ENCODE data around the gene KLF1. TPM values are rescaled to one million over a fixed set of nuclear protein-coding genes. Genes with fewer than 3 reads are reported as not detected.
A peak's percentile ranks its signal among the peaks of the same experiment; 100 is the strongest.

Gene KLF1
- total and polyA plus RNA-seq, 2 of the 13 experiments (the other 11 are each of a cell fraction or from before 2014, with no cell fraction given): not detected

DNA sequence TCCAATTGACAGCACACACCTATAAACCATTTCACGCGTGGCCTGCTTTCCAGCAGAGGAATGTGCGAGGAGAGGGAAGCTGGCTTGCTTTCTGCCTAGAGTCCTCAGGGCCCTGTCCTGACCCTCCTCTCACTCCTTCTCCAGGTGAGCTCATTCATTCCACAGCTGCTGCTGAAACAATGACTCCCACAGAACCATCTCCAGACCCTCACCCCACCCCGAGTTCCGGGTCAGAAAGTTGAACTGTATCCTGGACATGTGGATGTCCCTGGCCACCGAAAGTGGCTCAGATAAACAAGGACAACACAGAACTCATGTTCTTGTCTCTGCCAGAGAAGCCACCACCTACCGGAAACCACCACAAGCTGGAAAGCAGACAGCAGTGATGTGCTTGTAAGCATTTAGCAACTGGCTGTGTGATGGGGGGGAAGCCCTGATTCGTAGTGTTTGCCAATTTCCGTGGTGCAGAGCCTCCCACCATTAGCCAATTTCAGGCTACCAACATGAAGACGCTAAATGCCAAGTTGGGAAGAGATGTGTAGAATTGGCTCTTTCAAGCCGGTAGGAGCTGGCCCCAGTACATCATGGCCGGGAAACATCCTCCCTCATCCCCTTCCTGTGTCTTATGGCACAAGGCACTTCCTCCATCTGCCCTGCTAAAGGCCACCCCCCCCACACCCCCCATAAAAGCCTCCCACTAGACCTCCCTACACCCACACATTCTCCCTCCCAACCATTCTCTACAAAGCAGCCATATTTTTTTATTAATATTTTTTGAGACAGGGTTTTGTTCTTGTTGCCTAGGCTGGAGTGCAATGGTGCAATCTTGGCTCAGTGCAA is 27.1 kb upstream of the KLF1 start (continued):
- TF ChIP-seq, protein P1, sequence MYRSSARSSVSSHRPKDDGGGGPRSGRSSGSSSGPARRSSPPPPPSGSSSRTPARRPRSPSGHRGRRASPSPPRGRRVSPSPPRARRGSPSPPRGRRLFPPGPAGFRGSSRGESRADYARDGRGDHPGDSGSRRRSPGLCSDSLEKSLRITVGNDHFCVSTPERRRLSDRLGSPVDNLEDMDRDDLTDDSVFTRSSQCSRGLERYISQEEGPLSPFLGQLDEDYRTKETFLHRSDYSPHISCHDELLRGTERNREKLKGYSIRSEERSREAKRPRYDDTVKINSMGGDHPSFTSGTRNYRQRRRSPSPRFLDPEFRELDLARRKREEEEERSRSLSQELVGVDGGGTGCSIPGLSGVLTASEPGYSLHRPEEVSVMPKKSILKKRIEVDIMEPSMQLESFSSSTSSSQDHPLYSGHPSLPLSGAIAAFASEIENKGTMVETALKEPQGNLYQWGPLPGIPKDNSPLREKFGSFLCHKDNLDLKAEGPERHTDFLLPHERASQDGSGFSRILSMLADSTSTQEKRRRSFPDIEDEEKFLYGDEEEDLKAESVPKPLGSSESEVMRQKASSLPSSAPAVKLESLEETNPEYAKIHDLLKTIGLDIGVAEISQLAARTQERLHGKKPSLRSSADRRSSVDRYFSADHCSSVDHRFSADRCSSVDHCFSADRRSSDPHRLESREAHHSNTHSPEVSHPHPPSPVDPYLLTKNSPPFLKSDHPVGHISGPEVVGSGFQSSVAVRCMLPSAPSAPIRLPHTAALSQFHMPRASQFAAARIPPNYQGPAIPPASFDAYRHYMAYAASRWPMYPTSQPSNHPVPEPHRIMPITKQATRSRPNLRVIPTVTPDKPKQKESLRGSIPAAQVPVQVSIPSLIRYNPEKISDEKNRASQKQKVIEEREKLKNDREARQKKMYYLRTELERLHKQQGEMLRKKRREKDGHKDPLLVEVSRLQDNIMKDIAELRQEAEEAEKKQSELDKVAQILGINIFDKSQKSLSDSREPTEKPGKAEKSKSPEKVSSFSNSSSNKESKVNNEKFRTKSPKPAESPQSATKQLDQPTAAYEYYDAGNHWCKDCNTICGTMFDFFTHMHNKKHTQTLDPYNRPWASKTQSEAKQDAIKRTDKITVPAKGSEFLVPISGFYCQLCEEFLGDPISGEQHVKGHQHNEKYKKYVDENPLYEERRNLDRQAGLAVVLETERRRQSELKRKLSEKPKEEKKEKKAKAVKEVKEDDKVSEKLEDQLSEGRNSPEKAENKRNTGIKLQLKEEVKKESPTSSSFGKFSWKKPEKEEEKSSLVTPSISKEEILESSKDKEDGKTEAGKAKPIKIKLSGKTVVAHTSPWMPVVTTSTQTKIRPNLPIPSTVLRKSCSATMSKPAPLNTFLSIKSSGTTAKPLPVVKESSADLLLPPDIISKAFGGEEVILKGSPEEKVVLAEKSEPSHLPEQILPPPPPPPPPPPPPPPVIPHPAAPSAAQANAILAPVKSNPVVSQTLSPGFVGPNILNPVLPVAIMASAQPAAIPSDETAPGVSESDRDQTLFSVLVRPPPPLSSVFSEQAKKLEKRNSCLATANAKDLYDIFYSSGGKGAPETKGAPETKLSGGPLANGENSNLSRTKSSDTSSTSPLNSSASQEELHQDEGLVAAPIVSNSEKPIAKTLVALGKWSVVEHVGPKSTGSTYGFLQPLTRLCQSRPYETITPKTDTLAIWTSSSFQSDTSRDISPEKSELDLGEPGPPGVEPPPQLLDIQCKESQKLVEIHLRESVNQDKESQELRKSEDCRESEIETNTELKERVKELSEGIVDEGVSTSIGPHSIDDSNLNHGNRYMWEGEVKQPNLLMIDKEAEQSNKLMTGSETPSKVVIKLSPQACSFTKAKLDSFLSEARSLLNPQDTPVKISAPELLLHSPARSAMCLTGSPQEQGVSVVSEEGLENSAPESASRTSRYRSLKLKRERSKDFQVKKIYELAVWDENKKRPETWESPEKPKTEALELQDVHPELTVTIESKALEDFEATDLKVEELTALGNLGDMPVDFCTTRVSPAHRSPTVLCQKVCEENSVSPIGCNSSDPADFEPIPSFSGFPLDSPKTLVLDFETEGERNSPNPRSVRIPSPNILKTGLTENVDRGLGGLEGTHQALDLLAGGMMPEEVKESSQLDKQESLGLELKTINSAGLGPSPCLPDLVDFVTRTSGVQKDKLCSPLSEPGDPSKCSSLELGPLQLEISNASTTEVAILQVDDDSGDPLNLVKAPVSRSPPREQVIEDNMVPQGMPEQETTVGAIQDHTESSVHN (CRISPR knock-in tag; IDR thresholded peaks at IDR 0.05): no peak
- TF ChIP-seq, protein P2, sequence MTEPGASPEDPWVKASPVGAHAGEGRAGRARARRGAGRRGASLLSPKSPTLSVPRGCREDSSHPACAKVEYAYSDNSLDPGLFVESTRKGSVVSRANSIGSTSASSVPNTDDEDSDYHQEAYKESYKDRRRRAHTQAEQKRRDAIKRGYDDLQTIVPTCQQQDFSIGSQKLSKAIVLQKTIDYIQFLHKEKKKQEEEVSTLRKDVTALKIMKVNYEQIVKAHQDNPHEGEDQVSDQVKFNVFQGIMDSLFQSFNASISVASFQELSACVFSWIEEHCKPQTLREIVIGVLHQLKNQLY (CRISPR knock-in tag; IDR thresholded peaks at IDR 0.05): 0 out of 2 replicates have a peak, but pooled peaks have one; percentile 19
- TF ChIP-seq FOXC1 (CRISPR knock-in tag; IDR thresholded peaks at IDR 0.05; ENCODE audit: borderline replicate concordance): no peak
- no peak for TF ChIP-seq NFE2L1 (CRISPR knock-in tag; IDR thresholded peaks at IDR 0.05; ENCODE audit: borderline replicate concordance)
- TF ChIP-seq REXO4 (CRISPR knock-in tag; IDR thresholded peaks at IDR 0.05; ENCODE audit: borderline replicate concordance): no peak
- TF ChIP-seq ZNF501 (CRISPR knock-in tag; IDR thresholded peaks at IDR 0.05): no peak
- no peak for TF ChIP-seq ZNF382 (CRISPR knock-in tag; IDR thresholded peaks at IDR 0.05; ENCODE audit: borderline replicate concordance)
- TF ChIP-seq PAF1 (CRISPR knock-in tag; IDR thresholded peaks at IDR 0.05): no peak
- no peak for TF ChIP-seq SP2 (CRISPR knock-in tag; IDR thresholded peaks at IDR 0.05)
- peak; percentile 16; the same call in 1 of the 2 replicates for TF ChIP-seq MED1 (CRISPR knock-in tag; IDR thresholded peaks at IDR 0.05)
- TF ChIP-seq STAT5B (CRISPR knock-in tag; IDR thresholded peaks at IDR 0.05): no peak
- TF ChIP-seq ZC3H4 (CRISPR knock-in tag; IDR thresholded peaks at IDR 0.05; ENCODE audit: borderline replicate concordance): no peak
- TF ChIP-seq, protein P3, sequence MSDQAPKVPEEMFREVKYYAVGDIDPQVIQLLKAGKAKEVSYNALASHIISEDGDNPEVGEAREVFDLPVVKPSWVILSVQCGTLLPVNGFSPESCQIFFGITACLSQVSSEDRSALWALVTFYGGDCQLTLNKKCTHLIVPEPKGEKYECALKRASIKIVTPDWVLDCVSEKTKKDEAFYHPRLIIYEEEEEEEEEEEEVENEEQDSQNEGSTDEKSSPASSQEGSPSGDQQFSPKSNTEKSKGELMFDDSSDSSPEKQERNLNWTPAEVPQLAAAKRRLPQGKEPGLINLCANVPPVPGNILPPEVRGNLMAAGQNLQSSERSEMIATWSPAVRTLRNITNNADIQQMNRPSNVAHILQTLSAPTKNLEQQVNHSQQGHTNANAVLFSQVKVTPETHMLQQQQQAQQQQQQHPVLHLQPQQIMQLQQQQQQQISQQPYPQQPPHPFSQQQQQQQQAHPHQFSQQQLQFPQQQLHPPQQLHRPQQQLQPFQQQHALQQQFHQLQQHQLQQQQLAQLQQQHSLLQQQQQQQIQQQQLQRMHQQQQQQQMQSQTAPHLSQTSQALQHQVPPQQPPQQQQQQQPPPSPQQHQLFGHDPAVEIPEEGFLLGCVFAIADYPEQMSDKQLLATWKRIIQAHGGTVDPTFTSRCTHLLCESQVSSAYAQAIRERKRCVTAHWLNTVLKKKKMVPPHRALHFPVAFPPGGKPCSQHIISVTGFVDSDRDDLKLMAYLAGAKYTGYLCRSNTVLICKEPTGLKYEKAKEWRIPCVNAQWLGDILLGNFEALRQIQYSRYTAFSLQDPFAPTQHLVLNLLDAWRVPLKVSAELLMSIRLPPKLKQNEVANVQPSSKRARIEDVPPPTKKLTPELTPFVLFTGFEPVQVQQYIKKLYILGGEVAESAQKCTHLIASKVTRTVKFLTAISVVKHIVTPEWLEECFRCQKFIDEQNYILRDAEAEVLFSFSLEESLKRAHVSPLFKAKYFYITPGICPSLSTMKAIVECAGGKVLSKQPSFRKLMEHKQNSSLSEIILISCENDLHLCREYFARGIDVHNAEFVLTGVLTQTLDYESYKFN (CRISPR knock-in tag; conservative IDR thresholded peaks at IDR 0.05): 0 out of 2 replicates have a peak, but pooled peaks have one; percentile 45
- TF ChIP-seq HDAC6 (IDR thresholded peaks at IDR 0.05; ENCODE audit: low read depth, low read length): no peak
- peak; percentile 53 for TF ChIP-seq ELF3 (CRISPR knock-in tag; IDR thresholded peaks at IDR 0.05)
- no peak for TF ChIP-seq GATA4 (IDR thresholded peaks at IDR 0.05; ENCODE audit: borderline replicate concordance, low read depth)
- no peak for TF ChIP-seq STAG1 (CRISPR knock-in tag; IDR thresholded peaks at IDR 0.05)
